HCT116 (cell line): ENCODE data around the gene CABP1. TPM values are rescaled to one million over a fixed set of nuclear protein-coding genes. Genes with fewer than 3 reads are reported as not detected.

Source experiments
- ATAC-seq: fragments of 200-7000 bp; cut with Tn5 transposase; 2 replicates; pipeline ENCODE4 v1.9.1; 2020; ENCODE audit warnings: mild to moderate bottlenecking, moderate library complexity
- BruUV-seq: library from RNA; stranded (reverse); fragments of 400-500 nt; replicated peaks from 2 replicates; lab custom pipeline; 2021; lab: Mats Ljungman, UMichigan
- CTCF ChIA-PET: fragments of 300-600 bp; sonication (Branson Sonifier 250); formaldehyde crosslinking; loops from one replicate; lab custom pipeline; 2021; ENCODE audit warnings: antibody characterized with exemption; lab: Charles Lee
- POLR2A ChIA-PET: fragments of 300-600, 350-600 bp; sonication (Branson Sonifier 250); formaldehyde crosslinking; loops from one replicate; lab custom pipeline; 2021; ENCODE audit warnings: antibody characterized with exemption; lab: Charles Lee
- RAD21 ChIA-PET, 2 experiments: fragments of 300-600 bp; sonication (Branson Sonifier 250); formaldehyde crosslinking; loops; one replicate each; lab custom pipeline; 2023; ENCODE audit warnings: low total read pairs in 2 of 2; ENCODE audit not compliant: uncharacterized antibody in 2 of 2, unreplicated experiment in 2 of 2, low non-redundant PET in 1 of 2; lab: Charles Lee
- DNase-seq: peaks from one replicate; pipeline ENCODE4 v3.0.0-alpha.2; 2010; ENCODE audit warnings: low read depth, low spot score
- H2AFZ ChIP-seq: fragments of 200-600 bp; shearing (Covaris generic), sonication (generic); 2 replicates; pipeline ENCODE4 v1.6.1; 2017; ENCODE audit warnings: low read depth, mixed run types, mixed read lengths, antibody characterized with exemption, low read length; ENCODE audit not compliant: poor library complexity, severe bottlenecking
- H3K27ac ChIP-seq: 2 replicates; pipeline ENCODE4 v1.5.1; 2012; ENCODE audit warnings: low read depth, low read length
- H3K27me3 ChIP-seq: fragments of 200-600 bp; sonication (generic); 2 replicates; pipeline ENCODE4 v1.6.1; 2016; ENCODE audit warnings: mixed run types, low read length, mixed read lengths; ENCODE audit not compliant: insufficient read depth
- H3K36me3 ChIP-seq, 2 experiments: fragments of 200-500 bp in 1 of 2; fragments of 200-600 bp in 1 of 2; sonication (Bioruptor generic) in 1 of 2; sonication (generic) in 1 of 2; 2 replicates each; pipeline versions ENCODE4 v1.5.1 to v1.6.1; 2014 to 2016; ENCODE audit warnings: low read length in 2 of 2, inconsistent platforms in 1 of 2, mixed read lengths in 1 of 2, mixed run types in 1 of 2; ENCODE audit not compliant: insufficient read depth in 2 of 2, control insufficient read depth in 1 of 2
- H3K4me1 ChIP-seq, 2 experiments: fragments of 200-600 bp in 1 of 2; sonication (generic) in 1 of 2; 2 replicates each; pipeline versions ENCODE4 v1.5.1 to v1.6.1; 2012 to 2017; ENCODE audit warnings: low read length in 2 of 2, inconsistent platforms in 1 of 2, mild to moderate bottlenecking in 1 of 2, mixed read lengths in 1 of 2, mixed run types in 1 of 2, moderate library complexity in 1 of 2; ENCODE audit not compliant: insufficient read depth in 2 of 2, control insufficient read depth in 1 of 2
- H3K4me2 ChIP-seq: fragments of 200-600 bp; sonication (generic); 2 replicates; pipeline ENCODE4 v1.6.1; 2017; ENCODE audit warnings: mixed run types, low read length, mixed read lengths
- H3K4me3 ChIP-seq, 2 experiments: fragments of 200-600 bp in 1 of 2; sonication (generic) in 1 of 2; replicated peaks in 1 of 2; 2 replicates each; pipeline ENCODE4 v1.5.1; 2011 to 2016; ENCODE audit warnings: low read length in 2 of 2, control low read depth in 1 of 2, low read depth in 1 of 2, mild to moderate bottlenecking in 1 of 2, mixed read lengths in 1 of 2, mixed run types in 1 of 2
- H3K79me2 ChIP-seq: fragments of 200-600 bp; sonication (generic); 2 replicates; pipeline ENCODE4 v1.6.1; 2017; ENCODE audit warnings: mild to moderate bottlenecking, mixed run types, low read length, moderate library complexity, mixed read lengths; ENCODE audit not compliant: insufficient read depth
- H3K9ac ChIP-seq: fragments of 200-600 bp; sonication (generic); 2 replicates; pipeline ENCODE4 v1.6.1; 2016; ENCODE audit warnings: low read length, mixed read lengths
- H3K9me2 ChIP-seq: fragments of 200-600 bp; sonication (generic), shearing (Covaris generic); 2 replicates; pipeline ENCODE4 v1.6.1; 2017; ENCODE audit warnings: mixed run types, mild to moderate bottlenecking, moderate library complexity; ENCODE audit not compliant: insufficient read depth
- H3K9me3 ChIP-seq, 2 experiments: fragments of 200-500 bp in 1 of 2; fragments of 200-600 bp in 1 of 2; sonication (Bioruptor generic) in 1 of 2; sonication (generic) in 1 of 2; 2 replicates each; pipeline ENCODE4 v1.6.1; 2014 to 2017; ENCODE audit warnings: low read length in 2 of 2, mixed read lengths in 2 of 2, inconsistent platforms in 1 of 2, low read depth in 1 of 2, mild to moderate bottlenecking in 1 of 2, mixed run types in 1 of 2, moderate library complexity in 1 of 2; ENCODE audit not compliant: control insufficient read depth in 1 of 2, insufficient read depth in 1 of 2
- H4K20me1 ChIP-seq: fragments of 200-600 bp; sonication (generic), shearing (Covaris generic); 2 replicates; pipeline ENCODE4 v1.6.1; 2017; ENCODE audit warnings: mixed run types, mild to moderate bottlenecking, moderate library complexity; ENCODE audit not compliant: insufficient read depth
- ATF3 ChIP-seq: IDR thresholded peaks from 2 replicates; pipeline ENCODE4 v1.6.1; 2012
- CBX3 ChIP-seq: IDR thresholded peaks from 2 replicates; pipeline ENCODE4 v1.6.1; 2012; ENCODE audit warnings: low read depth
- CEBPB ChIP-seq: IDR thresholded peaks from 2 replicates; pipeline ENCODE4 v1.6.1; 2012; ENCODE audit warnings: low read depth
- CTCF ChIP-seq, 3 experiments: fragments of 200-600 bp in 1 of 3; sonication (generic) in 1 of 3; IDR thresholded peaks in 2 of 3; conservative IDR thresholded peaks in 1 of 3; 2 replicates each; pipeline ENCODE4 v1.5.1; 2012 to 2017; ENCODE audit warnings: low read depth in 2 of 3, low read length in 2 of 3, antibody characterized with exemption in 1 of 3, borderline replicate concordance in 1 of 3, control low read depth in 1 of 3, mild to moderate bottlenecking in 1 of 3, mixed read lengths in 1 of 3, mixed run types in 1 of 3, moderate library complexity in 1 of 3; ENCODE audit not compliant: insufficient read depth in 1 of 3
- EGR1 ChIP-seq: IDR thresholded peaks from 2 replicates; pipeline ENCODE4 v1.6.1; 2012; ENCODE audit warnings: low read depth
- ELF1 ChIP-seq: IDR thresholded peaks from 2 replicates; pipeline ENCODE4 v1.6.1; 2012; ENCODE audit warnings: low read depth, borderline replicate concordance
- EZH2 ChIP-seq: fragments of 200-600 bp; sonication (generic); IDR thresholded peaks from 2 replicates; pipeline ENCODE4 v1.6.1; 2017; ENCODE audit warnings: antibody characterized with exemption, mixed run types
- EZH2phosphoT487 ChIP-seq: fragments of 200-600 bp; IDR thresholded peaks from 2 replicates; pipeline ENCODE4 v1.6.1; 2018; ENCODE audit warnings: antibody characterized with exemption, borderline replicate concordance
- FOSL1 ChIP-seq: IDR thresholded peaks from 2 replicates; pipeline ENCODE4 v1.6.1; 2012; ENCODE audit warnings: low read depth
- JUND ChIP-seq: IDR thresholded peaks from 2 replicates; pipeline ENCODE4 v1.6.1; 2012
- MAX ChIP-seq: IDR thresholded peaks from 2 replicates; pipeline ENCODE4 v1.6.1; 2012
- RAD21 ChIP-seq: IDR thresholded peaks from 2 replicates; pipeline ENCODE4 v1.6.1; 2012; ENCODE audit warnings: low read depth, mild to moderate bottlenecking
- REST ChIP-seq: IDR thresholded peaks from 2 replicates; pipeline ENCODE4 v1.6.1; 2012; ENCODE audit warnings: low read depth
- SIN3A ChIP-seq: IDR thresholded peaks from 2 replicates; pipeline ENCODE4 v1.6.1; 2012; ENCODE audit warnings: low read depth
- SP1 ChIP-seq: IDR thresholded peaks from 2 replicates; pipeline ENCODE4 v1.6.1; 2012; ENCODE audit warnings: low read depth
- SRF ChIP-seq: IDR thresholded peaks from 2 replicates; pipeline ENCODE4 v1.6.1; 2012; ENCODE audit warnings: low read depth
- YY1 ChIP-seq: IDR thresholded peaks from 2 replicates; pipeline ENCODE4 v1.6.1; 2011; ENCODE audit warnings: low read length, low read depth, moderate library complexity, mild to moderate bottlenecking; ENCODE audit not compliant: insufficient replicate concordance; ENCODE audit errors: extremely low read depth
- ZFX ChIP-seq: fragments of 450-650 bp; IDR thresholded peaks from 2 replicates; pipeline ENCODE4 v1.6.1; 2017
- intact Hi-C: fragments of 100-400 bp; cut with micrococcal nuclease; formaldehyde crosslinking; loops from 2 replicates; pipeline ENCODE4 v1.10.0; 2022
- total RNA-seq: library from RNA; stranded (reverse); gene quantifications from one replicate; pipeline ENCODE4 v1.2.1, GENCODE V29; 2021; ENCODE audit not compliant: unreplicated experiment

The CABP1 gene
- total RNA-seq, 1 experiment from 2014 or later = 0.84 TPM

GRCh38 chr12:120697344-120697743 is 56.9 kb downstream of the CABP1 start:
- H3K9me3 ChIP-seq = no peaks in the 10 kb centered on the region
- H3K79me2 ChIP-seq = peaks cover 21% of the 10 kb centered on the region
- H3K27me3 ChIP-seq = no peaks in the 10 kb centered on the region
- H3K4me1 ChIP-seq = no peaks in the 10 kb centered on the region
- H3K9me2 ChIP-seq = no peaks in the 10 kb centered on the region
- RAD21 ChIA-PET = no interaction called here
- no peak overlapping the region for H3K9ac ChIP-seq
- no peak overlapping the region for H3K4me2 ChIP-seq
- no peak overlapping the region for H3K27ac ChIP-seq
- H4K20me1 ChIP-seq = no peaks in the 10 kb centered on the region
- CTCF ChIA-PET = no interaction called here
- no peak overlapping the region for H2AFZ ChIP-seq
- DNase-seq (no peak), ATAC-seq (no peak)
- BruUV-seq = no TSS peak
- H3K36me3 ChIP-seq = peaks cover 57 to 84% of the 10 kb centered on the region in 2 experiments
- no peak overlapping the region for H3K4me3 ChIP-seq
- TF ChIP-seq SRF (no peak), ZFX (no peak), MAX (no peak), JUND (no peak), EZH2 (no peak), FOSL1 (no peak), SIN3A (no peak), CTCF (IDR thresholded peaks at IDR 0.05 in 2 of 3, conservative IDR thresholded peaks at IDR 0.05 in 1 of 3; ENCODE audit: borderline replicate concordance in 1 of 3, insufficient read depth in 1 of 3, low read depth in 2 of 3, low read length in 2 of 3) (no peak), ELF1 (no peak), SP1 (no peak), CBX3 (no peak), RAD21 (no peak), REST (no peak), CEBPB (no peak), EGR1 (no peak), ATF3 (no peak), YY1 (no peak), EZH2phosphoT487 (no peak)
- intact Hi-C loops = no loop called here
- POLR2A ChIA-PET = interaction anchor here (1.2 kb wide), 1 partner anchor 116 kb away, joined by 3 read pairs; the partner anchor contains the start of gene POP5
